Endodermal cell (in vitro differentiated cells): ENCODE measurements around the gene PAWR. TPM values are rescaled to one million over a fixed set of nuclear protein-coding genes. Genes with fewer than 3 reads are reported as not detected.
"Not testable (repeated sequence)": the region's sequence is repeated elsewhere in the genome, so short reads cannot be mapped to it uniquely, and the experiment has no call there.

Experiments used
- DNase-seq: peaks from one replicate; pipeline ENCODE4 v3.0.0-alpha.2; 2017
- H3K27ac ChIP-seq: 2 replicates; pipeline ENCODE4 v1.5.1; 2013; ENCODE audit warnings: mild to moderate bottlenecking, low read depth, low read length, moderate library complexity
- H3K27me3 ChIP-seq: 2 replicates; pipeline ENCODE4 v1.6.1; 2013; ENCODE audit warnings: mild to moderate bottlenecking, low read length, moderate library complexity; ENCODE audit not compliant: insufficient read depth, control insufficient read depth, poor library complexity, severe bottlenecking
- H3K36me3 ChIP-seq: 2 replicates; pipeline ENCODE4 v1.7.0; 2013; ENCODE audit warnings: mild to moderate bottlenecking, low read length, moderate library complexity; ENCODE audit not compliant: control insufficient read depth, insufficient read depth
- H3K4me1 ChIP-seq: one replicate; pipeline ENCODE4 v1.7.0; 2013; ENCODE audit warnings: low read length; ENCODE audit not compliant: control insufficient read depth, insufficient read depth
- H3K4me3 ChIP-seq: 2 replicates; pipeline ENCODE4 v1.5.1; 2013; ENCODE audit warnings: mild to moderate bottlenecking, low read length, moderate library complexity
- H3K9ac ChIP-seq: 2 replicates; pipeline ENCODE4 v1.6.1; 2013; ENCODE audit warnings: mild to moderate bottlenecking, low read length, moderate library complexity; ENCODE audit not compliant: poor library complexity, severe bottlenecking; ENCODE audit errors: extremely low read depth
- H3K9me3 ChIP-seq: 2 replicates; pipeline ENCODE4 v1.6.1; 2013; ENCODE audit warnings: mild to moderate bottlenecking, low read length, moderate library complexity; ENCODE audit not compliant: control insufficient read depth
- H3K27ac Mint-ChIP-seq: 2 replicates; pipeline ENCODE4 v1.8.0; 2020; ENCODE audit warnings: mixed read lengths
- H3K27me3 Mint-ChIP-seq: 2 replicates; pipeline ENCODE4 v1.8.0; 2021; ENCODE audit warnings: mild to moderate bottlenecking, mixed read lengths; ENCODE audit not compliant: insufficient read depth
- H3K36me3 Mint-ChIP-seq: 2 replicates; pipeline ENCODE4 v1.8.0; 2020; ENCODE audit warnings: low read depth, mixed read lengths
- H3K4me1 Mint-ChIP-seq: 2 replicates; pipeline ENCODE4 v1.8.0; 2020; ENCODE audit warnings: mixed read lengths
- H3K4me3 Mint-ChIP-seq: 2 replicates; pipeline ENCODE4 v1.8.0; 2020; ENCODE audit warnings: mild to moderate bottlenecking, moderate library complexity, mixed read lengths
- H3K9me3 Mint-ChIP-seq: 2 replicates; pipeline ENCODE4 v1.8.0; 2020; ENCODE audit warnings: mild to moderate bottlenecking, mixed read lengths
- WGBS, 2 experiments: methylation state at CpG; one replicate each; pipeline versions ENCODE4 v1.1.5 to v1.1.7; 2013; ENCODE audit warnings: missing lambda C conversion rate in 2 of 2, mixed read lengths in 1 of 2; ENCODE audit not compliant: insufficient coverage in 1 of 2, insufficient read length in 1 of 2; 5-methylcytosine and 5-hydroxymethylcytosine counted together
- total RNA-seq, 2 donors: library from RNA; stranded (reverse); fragmentation: NEBNext Ultra II Directional in 1 of 2; extraction: Animal tissue kit (Norgen Biotek cat#: 25700) in 1 of 2; gene quantifications; 2 replicates in 1 of 2; 3 replicates in 1 of 2; pipeline ENCODE4 v1.2.1, GENCODE V29; 2021
- TF ChIP-seq, protein P1 (sequence below): fragments of 200-600 bp; sonication (generic); conservative IDR thresholded peaks from 2 replicates; pipeline ENCODE4 v1.5.0; 2021; ENCODE audit warnings: antibody characterized with exemption, mild to moderate bottlenecking

PAWR gene
- total RNA-seq, 2 donors from 2014 or later, result 128 to 147 TPM

DNA sequence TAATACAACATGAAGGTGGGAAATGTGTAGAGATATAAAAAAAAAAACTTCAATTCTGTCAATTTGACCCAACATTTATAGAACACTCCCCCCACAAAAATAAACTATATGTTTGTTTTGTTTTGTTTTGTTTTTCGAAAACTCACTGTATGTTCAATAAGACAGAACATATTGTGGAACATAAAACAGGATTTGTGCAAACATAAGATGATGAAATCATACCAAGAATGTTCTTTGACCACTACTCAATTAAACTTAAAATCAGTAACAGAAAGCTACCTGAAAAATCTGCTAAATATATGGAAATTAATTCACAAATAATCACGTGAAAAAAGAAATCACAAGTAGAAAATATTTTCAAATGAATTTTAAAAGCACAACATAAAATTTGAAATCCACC, 61.2 kb downstream of the PAWR start:
- Histone ChIP-seq H3K27me3 (no peaks in the 10 kb centered on the region), H3K4me1 (no peaks in the 10 kb centered on the region), H3K4me3 (no peak overlapping the region), H3K9me3 (no peaks in the 10 kb centered on the region), H3K27ac (no peak overlapping the region), H3K9ac (no peak overlapping the region), H3K36me3 (no peaks in the 10 kb centered on the region)
- H3K4me3 Mint-ChIP-seq, result no peak overlapping the region
- H3K27ac Mint-ChIP-seq, result no peak overlapping the region
- H3K4me1 Mint-ChIP-seq, result peaks cover 3% of the 10 kb centered on the region
- H3K36me3 Mint-ChIP-seq, result peaks cover 9% of the 10 kb centered on the region
- no peak for DNase-seq
- WGBS, 2 experiments, result 100% methylated on average over 1 of the region's 2 CpGs; no CpG with 5 or more reads in 1 of the 2 experiments
- H3K27me3 Mint-ChIP-seq, result no peaks in the 10 kb centered on the region
- H3K9me3 Mint-ChIP-seq, result peaks cover 9% of the 10 kb centered on the region
- TF ChIP-seq, protein P1, sequence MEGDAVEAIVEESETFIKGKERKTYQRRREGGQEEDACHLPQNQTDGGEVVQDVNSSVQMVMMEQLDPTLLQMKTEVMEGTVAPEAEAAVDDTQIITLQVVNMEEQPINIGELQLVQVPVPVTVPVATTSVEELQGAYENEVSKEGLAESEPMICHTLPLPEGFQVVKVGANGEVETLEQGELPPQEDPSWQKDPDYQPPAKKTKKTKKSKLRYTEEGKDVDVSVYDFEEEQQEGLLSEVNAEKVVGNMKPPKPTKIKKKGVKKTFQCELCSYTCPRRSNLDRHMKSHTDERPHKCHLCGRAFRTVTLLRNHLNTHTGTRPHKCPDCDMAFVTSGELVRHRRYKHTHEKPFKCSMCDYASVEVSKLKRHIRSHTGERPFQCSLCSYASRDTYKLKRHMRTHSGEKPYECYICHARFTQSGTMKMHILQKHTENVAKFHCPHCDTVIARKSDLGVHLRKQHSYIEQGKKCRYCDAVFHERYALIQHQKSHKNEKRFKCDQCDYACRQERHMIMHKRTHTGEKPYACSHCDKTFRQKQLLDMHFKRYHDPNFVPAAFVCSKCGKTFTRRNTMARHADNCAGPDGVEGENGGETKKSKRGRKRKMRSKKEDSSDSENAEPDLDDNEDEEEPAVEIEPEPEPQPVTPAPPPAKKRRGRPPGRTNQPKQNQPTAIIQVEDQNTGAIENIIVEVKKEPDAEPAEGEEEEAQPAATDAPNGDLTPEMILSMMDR, result no peak

DNA sequence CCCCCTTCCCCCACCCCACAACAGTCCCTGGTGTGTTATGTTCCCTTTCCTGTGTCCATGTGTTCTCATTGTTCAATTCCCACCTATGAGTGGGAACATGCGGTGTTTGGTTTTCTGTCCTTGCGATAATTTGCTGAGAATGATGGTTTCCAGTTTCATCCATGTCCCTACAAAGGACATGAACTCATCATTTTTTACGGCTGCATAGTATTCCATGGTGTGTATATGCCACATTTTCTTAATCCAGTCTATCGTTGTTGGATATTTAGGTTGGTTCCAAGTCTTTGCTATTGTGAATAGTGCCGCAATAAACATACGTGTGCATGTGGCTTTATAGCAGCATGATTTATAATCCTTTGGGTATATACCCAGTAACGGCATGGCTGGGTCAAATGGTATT, 64.0 kb downstream of the PAWR start:
- 87% methylated on average over 6 of the region's 7 CpGs; no CpG with 5 or more reads in 1 of the 2 experiments for WGBS, 2 experiments
- H3K36me3 ChIP-seq, H3K27ac Mint-ChIP-seq, H3K9me3 ChIP-seq, H3K4me3 ChIP-seq, H3K27me3 ChIP-seq, H3K9me3 Mint-ChIP-seq, DNase-seq, H3K9ac ChIP-seq, H3K4me1 ChIP-seq, H3K27ac ChIP-seq, H3K36me3 Mint-ChIP-seq, H3K4me1 Mint-ChIP-seq, H3K4me3 Mint-ChIP-seq, H3K27me3 Mint-ChIP-seq: not testable (repeated sequence)

DNA sequence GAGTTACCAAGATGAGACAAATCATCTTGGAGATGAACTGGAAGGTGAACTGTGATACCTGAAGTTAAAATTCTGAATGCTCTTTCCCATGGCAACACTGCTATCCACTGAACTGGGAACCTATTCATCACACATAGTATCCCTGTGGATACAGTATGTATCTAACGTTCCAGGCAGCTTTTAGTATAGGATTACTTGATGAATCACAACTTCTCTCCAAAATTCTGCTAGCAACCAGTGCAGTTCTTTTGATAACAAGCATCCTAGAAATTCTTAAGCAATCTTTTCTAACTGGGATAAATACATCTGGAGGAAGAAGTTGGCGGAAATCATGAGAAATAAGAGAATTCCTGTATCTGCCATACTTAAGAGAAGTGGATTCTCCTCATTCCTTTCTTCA, 66.4 kb downstream of the PAWR start:
- WGBS, 2 experiments, result 79% methylated on average over 2 of the region's 2 CpGs; no CpG with 5 or more reads in 1 of the 2 experiments
- no peaks in the 10 kb centered on the region for H3K27me3 ChIP-seq
- H3K27ac Mint-ChIP-seq, result peak overlapping the region; percentile 46

More for the DNA sequence above, 66.4 kb downstream of the PAWR start:
- Histone ChIP-seq H3K9ac (no peak overlapping the region), H3K4me1 (no peaks in the 10 kb centered on the region), H3K4me3 (no peak overlapping the region), H3K36me3 (peaks cover 18% of the 10 kb centered on the region), H3K9me3 (no peaks in the 10 kb centered on the region), H3K27ac (no peak overlapping the region)
- no peaks in the 10 kb centered on the region for H3K4me1 Mint-ChIP-seq
- H3K36me3 Mint-ChIP-seq, result peaks cover 18% of the 10 kb centered on the region
- DNase-seq, result no peak
- H3K27me3 Mint-ChIP-seq, result no peaks in the 10 kb centered on the region
- H3K9me3 Mint-ChIP-seq, result peaks cover 9% of the 10 kb centered on the region
- no peak overlapping the region for H3K4me3 Mint-ChIP-seq
- TF ChIP-seq, protein P1, result no peak
